HG03196 (cell line): Measurements from ENCODE around the gene AP2A1.
"Not testable (repeated sequence)": the region's sequence is repeated elsewhere in the genome, so short reads cannot be mapped to it uniquely, and the experiment has no call there.

Experiments
- ATAC-seq: cut with Tn5 transposase; IDR thresholded peaks from one replicate; pipeline ENCODE4 v1.9.1; 2021; ENCODE audit not compliant: unreplicated experiment

The AP2A1 gene

DNA sequence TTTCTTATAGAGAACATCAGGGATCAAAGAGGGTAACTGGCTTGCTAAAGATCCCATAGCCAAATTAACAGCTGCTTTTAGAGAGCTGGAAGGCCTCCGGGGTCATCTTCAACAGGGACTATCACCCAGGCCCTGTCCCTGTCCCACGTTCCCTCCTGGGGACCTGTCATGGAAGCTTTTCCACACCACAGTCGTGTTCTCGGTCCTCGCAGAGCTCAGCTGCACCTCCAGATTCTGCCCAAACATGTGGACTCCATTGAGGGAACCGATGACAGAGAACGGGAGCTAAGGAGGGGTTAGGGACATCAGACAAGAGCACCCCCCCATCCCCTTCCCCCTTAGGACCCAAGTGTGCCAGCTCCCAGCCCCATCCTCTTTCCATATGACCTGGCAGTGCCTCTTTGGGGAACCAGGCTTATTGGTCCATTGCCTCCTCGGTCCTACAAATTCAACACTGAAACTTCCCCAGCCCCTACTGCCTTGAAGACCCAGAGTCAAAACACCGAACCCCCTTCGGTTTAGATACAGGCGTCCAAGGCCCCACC lies 45.7 kb downstream of the AP2A1 start:
- no peak for ATAC-seq

DNA sequence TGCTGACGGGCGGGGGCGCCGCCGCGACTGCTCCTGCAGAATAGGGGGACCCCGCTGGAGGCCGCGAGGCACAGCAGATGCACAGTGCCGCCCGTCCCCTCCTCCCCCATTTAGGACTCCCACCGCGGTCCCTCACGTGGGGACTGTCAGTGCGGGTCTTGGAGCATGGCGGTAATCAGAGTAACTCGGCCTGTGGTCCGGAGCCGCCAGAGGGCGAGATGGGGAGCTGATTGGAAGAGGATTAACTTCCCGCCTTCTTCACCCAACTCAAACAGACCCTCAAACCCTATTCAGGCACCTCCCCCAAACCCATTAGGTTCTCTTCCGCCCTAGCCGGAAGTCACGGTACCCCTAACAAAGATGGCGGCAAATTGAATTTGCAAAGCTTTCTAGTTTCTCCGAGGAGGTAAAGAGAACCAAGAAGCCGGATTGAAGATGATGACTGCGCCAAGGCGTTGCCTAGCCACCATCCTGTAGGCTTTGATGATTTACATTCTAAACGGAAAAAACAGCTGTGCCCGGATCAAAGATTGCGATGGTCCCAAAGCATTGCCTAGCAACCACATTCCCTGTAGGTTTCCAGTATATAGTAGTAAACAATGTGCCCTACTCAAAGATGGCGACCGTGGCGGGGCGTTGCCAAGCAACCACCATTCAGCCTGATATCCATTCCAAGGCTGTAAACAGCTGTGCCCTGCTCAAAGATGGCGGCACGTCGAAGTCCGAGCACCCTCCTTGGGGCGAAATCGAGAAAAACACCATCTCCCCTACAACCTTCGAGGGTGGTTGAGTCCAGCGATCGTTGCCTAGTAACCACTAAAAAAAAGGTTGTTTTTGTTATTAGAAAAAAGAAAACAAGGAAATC lies 46.4 kb downstream of the AP2A1 start, which contains the start of gene FUZ:
Gene FUZ, minus strand, starts transcription at position 296 of the 865 bp plus-strand sequence. Its CDS starts 186 bp downstream, at position 110.
- ATAC-seq: peak; percentile 43

DNA sequence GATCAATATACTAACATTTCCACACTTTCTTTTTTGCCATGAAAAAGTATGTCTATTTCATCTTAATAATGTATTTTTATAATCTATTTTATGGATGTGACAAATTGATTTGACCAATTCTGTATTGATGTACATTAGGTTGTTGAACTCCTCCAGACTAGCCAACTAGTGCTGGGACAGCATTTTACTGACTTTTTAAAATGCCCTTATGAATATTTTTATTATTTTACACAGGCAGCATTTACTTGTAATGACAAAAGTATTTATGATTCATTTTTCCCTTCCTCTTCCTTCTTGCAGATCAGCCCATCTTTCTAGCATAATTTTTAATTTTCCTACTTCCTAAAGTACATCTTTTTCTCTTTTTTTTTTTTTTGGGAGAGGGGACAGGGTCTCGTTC lies 47.2 kb downstream of the AP2A1 start:
- no peak for ATAC-seq

DNA sequence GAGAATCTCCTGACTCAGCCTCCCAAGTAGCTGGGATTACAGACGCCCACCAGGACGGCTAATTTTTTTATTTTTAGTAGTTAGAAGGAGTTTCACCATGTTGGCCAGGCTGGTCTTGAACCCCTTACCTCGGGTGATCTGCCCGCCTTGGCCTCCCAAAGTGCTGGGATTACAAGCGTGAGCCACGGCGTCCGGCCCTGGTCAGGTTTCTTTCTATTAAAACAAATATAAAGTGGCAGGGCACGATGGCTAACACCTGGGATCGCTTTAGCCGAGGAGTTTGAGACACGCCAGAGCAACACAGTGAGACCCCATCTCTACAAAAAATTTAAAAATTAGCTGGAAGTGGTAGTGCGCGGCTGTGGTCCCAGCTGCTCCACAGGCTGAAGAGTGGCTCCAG lies 49.8 kb downstream of the AP2A1 start:
- no peak for ATAC-seq

- peak; percentile 77 for ATAC-seq
These were observed 51.3 kb downstream of the AP2A1 start, which contains the start of gene MED25 for GRCh38 chr19:49817964-49818648. Gene MED25 (plus strand): TSS chr19:49818289. CDS start chr19:49818342, 53 bp downstream.

DNA sequence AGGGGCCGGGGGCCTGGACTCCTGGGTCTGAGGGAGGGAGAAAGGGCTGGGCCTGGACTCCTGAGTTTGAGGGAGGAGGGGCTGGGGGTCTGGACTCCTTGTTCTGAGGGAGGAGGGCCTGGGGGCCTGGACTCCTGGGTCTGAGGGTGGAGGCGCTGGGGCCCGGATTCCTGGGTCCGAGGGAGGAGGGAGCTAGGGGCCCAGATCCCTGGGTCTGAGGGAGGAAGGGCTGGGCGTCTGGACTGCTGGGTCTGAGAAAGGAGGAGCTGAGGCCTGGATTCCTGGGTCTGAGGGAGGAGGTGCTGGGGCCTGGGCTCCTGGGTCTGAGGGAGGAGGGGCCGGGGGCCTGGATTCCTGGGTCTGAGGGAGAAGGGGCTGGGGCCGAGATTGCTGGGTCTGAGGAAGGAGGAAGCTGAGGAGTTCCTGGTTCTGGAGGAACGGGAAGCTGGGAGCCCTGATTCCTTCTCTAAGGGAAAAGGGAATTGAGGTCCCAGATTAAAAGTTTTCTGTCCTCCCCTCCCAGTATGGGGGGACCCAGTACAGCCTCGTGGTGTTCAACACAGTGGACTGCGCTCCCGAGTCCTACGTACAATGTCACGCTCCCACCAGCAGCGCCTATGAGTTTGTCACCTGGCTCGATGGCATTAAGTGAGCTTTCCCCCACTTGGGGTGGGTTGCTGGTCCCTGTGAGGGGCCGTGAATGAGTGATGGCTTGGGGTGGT lies 52.0 kb downstream of the AP2A1 start:
- no peak for ATAC-seq

GRCh38 chr19:49819452-49820115 lies 52.8 kb downstream of the AP2A1 start:
- ATAC-seq: not testable (repeated sequence)

DNA sequence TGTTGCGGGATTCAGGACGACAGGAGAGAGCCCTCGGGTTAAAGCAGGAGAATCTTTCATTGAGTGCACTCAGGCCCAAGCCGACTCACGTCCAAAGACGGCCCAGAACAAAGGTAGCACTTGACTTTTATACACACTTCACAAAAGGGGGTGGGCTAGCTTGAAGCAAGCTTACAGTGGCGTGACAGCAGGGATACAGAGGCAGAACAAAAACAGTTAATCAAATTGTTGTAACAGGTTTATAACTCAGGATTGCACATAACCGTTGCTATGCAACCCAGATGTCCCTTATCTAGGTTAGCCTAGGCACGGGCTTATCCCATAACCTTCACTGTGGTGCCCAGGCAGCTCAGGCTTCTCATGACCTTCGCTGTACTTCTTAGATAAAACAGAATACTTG lies 53.3 kb downstream of the AP2A1 start:
- no peak for ATAC-seq

DNA sequence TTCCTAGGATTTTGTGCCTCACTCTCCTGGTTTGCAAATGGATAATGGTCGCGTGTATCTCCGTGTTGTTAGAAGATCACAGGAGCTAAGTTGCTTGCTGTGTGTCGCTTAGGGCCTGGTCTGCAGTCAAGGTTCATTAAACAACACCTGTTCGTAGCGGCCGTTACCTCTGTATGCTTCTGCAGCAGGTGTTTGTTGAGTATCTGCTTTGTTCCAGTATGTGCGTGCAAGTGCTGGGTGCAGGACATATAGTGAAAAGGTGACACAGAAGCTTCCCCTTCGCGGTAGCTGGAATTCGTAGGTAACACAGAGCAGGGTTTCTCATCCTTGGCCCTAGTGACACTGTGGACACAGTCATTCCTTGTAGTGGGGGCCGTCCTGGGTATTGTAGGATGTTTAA lies 56.7 kb downstream of the AP2A1 start:
- no peak for ATAC-seq

DNA sequence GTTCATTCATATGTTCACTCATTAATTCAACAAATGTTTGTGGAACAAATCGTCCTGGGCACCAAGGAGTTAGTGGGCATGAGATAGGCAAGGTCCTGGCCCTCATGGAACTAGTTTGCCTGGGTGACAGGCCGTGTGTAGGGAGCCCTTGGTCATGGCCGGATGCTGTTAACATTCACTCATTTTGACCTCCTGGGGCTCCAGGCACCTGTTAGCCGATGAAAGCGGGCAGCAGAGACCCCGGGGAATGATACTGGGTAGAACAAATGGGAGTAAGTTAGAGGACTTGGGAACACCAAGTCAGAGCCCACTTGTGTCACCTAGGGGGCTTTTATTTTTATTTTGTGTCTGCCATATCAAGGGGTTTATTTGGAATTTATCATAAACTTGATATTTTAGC lies 57.9 kb downstream of the AP2A1 start:
- ATAC-seq: no peak

DNA sequence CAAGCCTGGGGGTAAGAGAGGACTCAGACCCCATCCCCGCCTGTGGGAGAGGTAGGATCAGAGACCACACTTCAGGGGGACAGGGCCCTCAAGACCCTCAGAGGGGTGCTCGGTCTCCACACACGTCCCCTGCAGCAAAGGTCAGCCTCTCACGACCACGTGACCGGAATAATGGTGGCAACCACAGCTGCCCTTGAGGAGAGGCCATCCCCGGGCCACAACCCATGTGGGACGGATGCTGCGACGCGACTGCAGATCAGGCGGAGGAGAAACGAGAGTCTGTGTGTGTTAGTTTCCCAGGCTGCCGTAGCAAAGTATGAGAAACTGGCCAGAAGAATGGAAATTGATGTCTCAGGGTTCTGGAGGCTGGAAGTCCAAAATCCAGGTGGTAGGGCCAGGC lies 60.2 kb downstream of the AP2A1 start:
- ATAC-seq: no peak

DNA sequence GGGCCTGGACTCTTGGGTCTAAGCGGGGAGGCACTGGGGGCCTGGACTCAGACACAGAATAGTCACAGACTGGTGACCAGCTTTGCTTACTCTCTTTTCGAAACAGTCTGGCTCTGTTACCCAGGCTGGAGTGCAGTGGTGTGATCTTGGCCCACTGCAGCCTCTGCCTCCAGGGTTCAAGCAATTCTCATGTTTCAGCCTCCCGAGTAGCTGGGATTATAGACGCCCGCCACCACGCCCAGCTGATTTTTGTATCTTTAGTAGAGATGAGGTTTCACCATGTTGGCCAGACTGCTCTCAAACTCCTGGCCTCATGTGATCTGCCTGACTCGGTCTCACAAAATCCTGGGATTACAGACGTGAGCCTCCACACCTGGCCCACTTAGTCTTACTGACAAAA lies 62.4 kb downstream of the AP2A1 start:
- ATAC-seq: no peak

DNA sequence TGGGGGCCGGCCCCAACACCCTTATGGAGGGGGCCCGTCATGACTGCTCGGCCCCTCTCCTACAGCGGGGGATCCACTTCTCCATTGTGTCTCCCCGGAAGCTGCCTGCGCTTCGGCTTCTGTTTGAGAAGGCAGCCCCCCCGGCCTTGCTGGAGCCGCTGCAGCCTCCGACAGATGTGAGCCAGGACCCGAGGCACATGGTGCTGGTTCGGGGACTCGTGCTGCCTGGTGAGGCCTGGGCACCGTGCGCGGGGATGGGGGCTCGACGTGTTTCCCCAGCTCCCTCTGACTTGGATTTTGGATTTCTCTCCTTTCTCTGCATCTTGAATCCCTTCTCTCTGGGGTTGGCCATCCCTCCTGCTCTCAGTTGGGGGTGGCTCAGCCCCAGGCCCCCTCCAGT lies 62.9 kb downstream of the AP2A1 start:
- ATAC-seq: no peak

GRCh38 chr19:49830766-49831165 lies 64.0 kb downstream of the AP2A1 start:
- ATAC-seq: no peak

GRCh38 chr19:49831592-49831991 lies 64.8 kb downstream of the AP2A1 start:
- no peak for ATAC-seq

- no peak for ATAC-seq
These were observed 65.8 kb downstream of the AP2A1 start for GRCh38 chr19:49832556-49832955.

- no peak for ATAC-seq
These were observed 66.8 kb downstream of the AP2A1 start for GRCh38 chr19:49833599-49833998.

DNA sequence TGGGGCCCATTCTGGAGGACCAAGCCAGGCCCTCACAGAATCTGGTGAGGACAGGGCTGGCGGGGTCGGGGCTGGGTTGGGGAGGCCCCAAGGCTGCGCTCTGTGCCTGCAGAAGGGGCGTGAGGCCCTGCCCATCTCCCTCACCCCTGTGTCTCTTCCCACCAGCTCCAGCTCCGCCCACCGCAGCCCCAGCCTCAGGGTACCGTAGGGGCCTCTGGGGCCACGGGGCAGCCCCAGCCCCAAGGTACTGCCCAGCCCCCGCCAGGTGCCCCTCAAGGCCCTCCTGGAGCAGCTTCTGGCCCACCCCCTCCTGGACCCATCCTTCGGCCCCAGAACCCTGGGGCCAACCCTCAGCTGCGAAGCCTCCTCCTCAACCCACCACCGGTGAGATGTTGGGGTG lies 68.8 kb downstream of the AP2A1 start:
- ATAC-seq: no peak

DNA sequence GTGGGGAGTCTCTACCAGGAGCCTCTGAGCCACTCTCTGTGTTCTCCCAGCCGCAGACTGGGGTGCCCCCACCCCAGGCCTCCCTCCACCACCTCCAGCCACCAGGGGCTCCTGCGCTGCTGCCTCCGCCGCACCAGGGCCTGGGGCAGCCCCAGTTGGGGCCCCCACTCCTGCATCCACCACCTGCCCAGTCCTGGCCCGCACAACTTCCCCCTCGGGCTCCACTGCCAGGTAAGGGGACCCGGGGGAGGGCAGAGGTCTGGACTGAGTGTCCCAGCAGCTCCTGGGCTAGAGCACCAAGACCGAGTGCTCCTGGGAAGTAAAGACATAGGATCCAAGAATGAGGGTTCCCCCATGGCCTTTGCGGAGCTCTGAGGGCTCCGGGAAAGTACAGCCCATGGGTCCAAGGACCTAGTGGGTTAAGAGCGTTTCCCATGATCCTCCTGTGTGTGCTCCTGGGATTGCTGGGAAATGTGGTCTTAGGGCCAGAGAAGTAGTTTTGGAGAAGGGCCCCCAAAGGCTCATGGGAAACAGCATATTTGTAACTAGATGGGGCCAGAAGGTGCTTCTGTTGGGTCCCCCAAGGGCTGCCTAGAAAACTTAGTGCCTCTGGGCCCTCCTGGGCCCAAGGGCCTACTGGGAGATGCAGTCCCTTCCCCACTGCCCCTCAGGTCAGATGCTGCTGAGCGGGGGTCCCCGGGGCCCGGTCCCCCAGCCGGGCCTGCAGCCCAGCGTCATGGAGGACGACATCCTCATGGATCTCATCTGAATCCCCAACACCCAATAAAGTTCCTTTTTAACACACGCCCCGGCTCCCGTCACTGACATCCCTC lies 69.6 kb downstream of the AP2A1 start:
- ATAC-seq: no peak

GRCh38 chr19:49837009-49837310 lies 70.2 kb downstream of the AP2A1 start:
- no peak for ATAC-seq
